ENCODE results near the gene P2RY8.

The P2RY8 gene

DNA sequence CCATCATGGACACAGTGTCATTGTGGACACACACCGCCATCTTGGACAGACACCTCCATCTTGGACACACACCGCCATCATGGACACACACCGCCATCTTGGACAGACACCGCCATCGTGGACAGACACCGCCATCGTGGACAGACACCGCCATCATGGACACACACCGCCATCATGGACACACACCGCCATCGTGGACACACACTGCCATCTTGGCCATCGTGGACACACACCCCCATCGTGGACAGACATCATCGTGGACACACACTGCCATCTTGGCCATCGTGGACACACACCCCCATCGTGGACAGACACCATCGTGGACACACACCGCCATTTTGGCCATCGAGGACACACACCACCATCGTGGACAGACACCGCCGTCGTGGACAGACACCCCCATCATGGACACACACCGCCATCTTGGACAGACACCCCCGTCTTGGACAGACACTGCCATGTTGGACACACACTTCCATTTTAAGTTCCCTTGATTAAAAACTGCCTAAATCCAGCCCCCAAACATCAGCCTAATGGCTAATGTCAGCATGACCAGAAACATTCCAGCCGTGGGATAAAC is 93.4 kb downstream of the P2RY8 start:
- peaks cover 17% of the 10 kb centered on the region for H3K9me3 ChIP-seq (ENCODE audit: insufficient read depth, low read length)
- H3K27me3 ChIP-seq (ENCODE audit: insufficient read depth, insufficient read length), result no peaks in the 10 kb centered on the region
- peaks cover 72% of the 10 kb centered on the region for H3K36me3 ChIP-seq (ENCODE audit: insufficient read depth, insufficient read length, low read length)
- H3K4me1 ChIP-seq (ENCODE audit: insufficient read depth, insufficient read length), result no peaks in the 10 kb centered on the region
- no peak for TF ChIP-seq YY1 (IDR thresholded peaks at IDR 0.05; ENCODE audit: insufficient read depth, insufficient read length)
- TF ChIP-seq ZNF274 (IDR thresholded peaks at IDR 0.05; ENCODE audit: low read depth, low read length), result no peak
- TF ChIP-seq SUZ12 (IDR thresholded peaks at IDR 0.05; ENCODE audit: extremely low read depth, insufficient read depth, insufficient read length), result no peak
- H3K9ac ChIP-seq (ENCODE audit: insufficient read length, low read depth), result no peak overlapping the region
- no peak overlapping the region for H3K4me3 ChIP-seq (ENCODE audit: insufficient read length, low read depth)
- no peak for DNase-seq (ENCODE audit: low read depth, low spot score)

GRCh38 chrX:1442724-1443367 is 94.1 kb downstream of the P2RY8 start:
- H3K27me3 ChIP-seq (ENCODE audit: insufficient read depth, insufficient read length), result no peaks in the 10 kb centered on the region
- H3K9ac ChIP-seq (ENCODE audit: insufficient read length, low read depth), result no peak overlapping the region
- no peak for TF ChIP-seq SUZ12 (IDR thresholded peaks at IDR 0.05; ENCODE audit: extremely low read depth, insufficient read depth, insufficient read length)
- no peak for TF ChIP-seq YY1 (IDR thresholded peaks at IDR 0.05; ENCODE audit: insufficient read depth, insufficient read length)
- no peak for TF ChIP-seq ZNF274 (IDR thresholded peaks at IDR 0.05; ENCODE audit: low read depth, low read length)
- no peak overlapping the region for H3K4me3 ChIP-seq (ENCODE audit: insufficient read length, low read depth)
- H3K9me3 ChIP-seq (ENCODE audit: insufficient read depth, low read length), result peaks cover 10% of the 10 kb centered on the region
- DNase-seq (ENCODE audit: low read depth, low spot score), result no peak
- no peaks in the 10 kb centered on the region for H3K4me1 ChIP-seq (ENCODE audit: insufficient read depth, insufficient read length)
- peaks cover 70% of the 10 kb centered on the region for H3K36me3 ChIP-seq (ENCODE audit: insufficient read depth, insufficient read length, low read length)

GRCh38 chrX:1442016-1442665 is 94.8 kb downstream of the P2RY8 start:
- no peaks in the 10 kb centered on the region for H3K4me1 ChIP-seq (ENCODE audit: insufficient read depth, insufficient read length)

GRCh38 chrX:1440506-1440905 is 96.5 kb downstream of the P2RY8 start:
- no peak overlapping the region for H3K9ac ChIP-seq (ENCODE audit: insufficient read length, low read depth)
- DNase-seq (ENCODE audit: low read depth, low spot score), result no peak
- no peaks in the 10 kb centered on the region for H3K4me1 ChIP-seq (ENCODE audit: insufficient read depth, insufficient read length)
- peaks cover 71% of the 10 kb centered on the region for H3K36me3 ChIP-seq (ENCODE audit: insufficient read depth, insufficient read length, low read length)
- H3K27me3 ChIP-seq (ENCODE audit: insufficient read depth, insufficient read length), result no peaks in the 10 kb centered on the region
- no peak overlapping the region for H3K4me3 ChIP-seq (ENCODE audit: insufficient read length, low read depth)
- TF ChIP-seq YY1 (IDR thresholded peaks at IDR 0.05; ENCODE audit: insufficient read depth, insufficient read length) (no peak), ZNF274 (IDR thresholded peaks at IDR 0.05; ENCODE audit: low read depth, low read length) (no peak), SUZ12 (IDR thresholded peaks at IDR 0.05; ENCODE audit: extremely low read depth, insufficient read depth, insufficient read length) (no peak)
- H3K9me3 ChIP-seq (ENCODE audit: insufficient read depth, low read length), result peaks cover 4% of the 10 kb centered on the region; the same call in 1 of the 2 replicates

More at GRCh38 chrX:1442016-1442665, 94.8 kb downstream of the P2RY8 start:
- Histone ChIP-seq H3K36me3 (ENCODE audit: insufficient read depth, insufficient read length, low read length) (peaks cover 66% of the 10 kb centered on the region), H3K27me3 (ENCODE audit: insufficient read depth, insufficient read length) (no peaks in the 10 kb centered on the region), H3K9ac (ENCODE audit: insufficient read length, low read depth) (no peak overlapping the region), H3K4me3 (ENCODE audit: insufficient read length, low read depth) (no peak overlapping the region), H3K9me3 (ENCODE audit: insufficient read depth, low read length) (peaks cover 4% of the 10 kb centered on the region; the same call in 1 of the 2 replicates)
- TF ChIP-seq YY1 (IDR thresholded peaks at IDR 0.05; ENCODE audit: insufficient read depth, insufficient read length) (no peak), ZNF274 (IDR thresholded peaks at IDR 0.05; ENCODE audit: low read depth, low read length) (no peak), SUZ12 (IDR thresholded peaks at IDR 0.05; ENCODE audit: extremely low read depth, insufficient read depth, insufficient read length) (no peak)
- no peak for DNase-seq (ENCODE audit: low read depth, low spot score)

- peaks cover 7% of the 10 kb centered on the region for H3K4me1 ChIP-seq (ENCODE audit: insufficient read depth, insufficient read length)
- H3K9me3 ChIP-seq (ENCODE audit: insufficient read depth, low read length), result no peaks in the 10 kb centered on the region
- DNase-seq (ENCODE audit: low read depth, low spot score), result no peak
- TF ChIP-seq ZNF274 (IDR thresholded peaks at IDR 0.05; ENCODE audit: low read depth, low read length) (no peak), SUZ12 (IDR thresholded peaks at IDR 0.05; ENCODE audit: extremely low read depth, insufficient read depth, insufficient read length) (no peak), YY1 (IDR thresholded peaks at IDR 0.05; ENCODE audit: insufficient read depth, insufficient read length) (no peak)
- no peaks in the 10 kb centered on the region for H3K27me3 ChIP-seq (ENCODE audit: insufficient read depth, insufficient read length)
- no peak overlapping the region for H3K9ac ChIP-seq (ENCODE audit: insufficient read length, low read depth)
- peaks cover 60% of the 10 kb centered on the region for H3K36me3 ChIP-seq (ENCODE audit: insufficient read depth, insufficient read length, low read length)
- H3K4me3 ChIP-seq (ENCODE audit: insufficient read length, low read depth), result no peak overlapping the region
Observed at GRCh38 chrX:1435241-1435895, 101.6 kb downstream of the P2RY8 start.

GRCh38 chrX:1434871-1435240 is 102.1 kb downstream of the P2RY8 start:
- no peak for DNase-seq (ENCODE audit: low read depth, low spot score)
- Histone ChIP-seq H3K4me3 (ENCODE audit: insufficient read length, low read depth) (no peak overlapping the region), H3K4me1 (ENCODE audit: insufficient read depth, insufficient read length) (peaks cover 7% of the 10 kb centered on the region), H3K36me3 (ENCODE audit: insufficient read depth, insufficient read length, low read length) (peaks cover 60% of the 10 kb centered on the region), H3K9ac (ENCODE audit: insufficient read length, low read depth) (no peak overlapping the region), H3K9me3 (ENCODE audit: insufficient read depth, low read length) (no peaks in the 10 kb centered on the region), H3K27me3 (ENCODE audit: insufficient read depth, insufficient read length) (no peaks in the 10 kb centered on the region)
- TF ChIP-seq YY1 (IDR thresholded peaks at IDR 0.05; ENCODE audit: insufficient read depth, insufficient read length) (no peak), ZNF274 (IDR thresholded peaks at IDR 0.05; ENCODE audit: low read depth, low read length) (no peak), SUZ12 (IDR thresholded peaks at IDR 0.05; ENCODE audit: extremely low read depth, insufficient read depth, insufficient read length) (no peak)

Measured in NT2/D1 (cell line).